Sigmoid colon (tissue), 4 donors: ENCODE measurements around the gene NXN.

ENCODE experiments used
- CTCF ChIP-seq, 4 experiments: fragments of 450-650 bp in 3 of 4; fragments of 200-600 bp in 1 of 4; IDR thresholded peaks; one replicate each; pipeline ENCODE4 v1.5.1; 2016 to 2019; ENCODE audit warnings: antibody characterized with exemption in 4 of 4, mild to moderate bottlenecking in 3 of 4, moderate library complexity in 2 of 4
- POLR2AphosphoS5 ChIP-seq, 4 donors: sonication (generic); formaldehyde crosslinking; IDR thresholded peaks; one replicate each; pipeline ENCODE4 v1.6.1; 2017; ENCODE audit warnings: antibody characterized with exemption in 4 of 4

- no peak for TF ChIP-seq CTCF (IDR thresholded peaks at IDR 0.05)
- TF ChIP-seq POLR2AphosphoS5 (IDR thresholded peaks at IDR 0.05) = no peak
These were observed 156.1 kb downstream of the NXN start for GRCh38 chr17:823501-823902.
